ENCODE data around the gene PCBP3. TPM values are rescaled to one million over a fixed set of nuclear protein-coding genes. Genes with fewer than 3 reads are reported as not detected.

PCBP3 gene
- total and polyA plus RNA-seq, 12 donors = 1.7 to 15.8 (median 4.7) TPM

DNA sequence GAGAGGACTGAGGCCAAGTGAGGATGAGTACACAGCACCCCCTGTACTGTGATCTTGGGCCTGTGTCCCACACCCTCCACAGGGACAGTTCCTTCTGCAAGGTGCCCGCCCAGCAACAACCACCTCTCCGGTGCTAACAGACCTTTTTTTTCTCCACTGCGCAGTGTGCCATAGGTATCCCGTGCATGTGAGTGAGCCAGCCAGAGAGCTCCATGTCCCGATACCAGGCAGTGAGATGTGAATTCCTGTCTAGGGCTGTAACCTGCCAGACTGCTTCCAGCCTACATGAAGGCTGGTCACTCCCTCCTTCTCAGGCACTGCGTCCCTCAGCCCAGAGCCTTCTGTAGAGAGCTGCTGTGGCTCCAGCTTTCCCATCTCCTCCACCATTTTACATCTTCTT, 56.9 kb downstream of the PCBP3 start:
- no peaks in the 10 kb centered on the region for H3K36me3 ChIP-seq (replicated peaks in 1 of 2)
- H3K27me3 ChIP-seq = no peaks in the 10 kb centered on the region
- no peak overlapping the region for H3K4me3 ChIP-seq
- 91 to 95% (median 92%) methylated on average over 6 of the region's 6 CpGs for WGBS, 4 donors
- TF ChIP-seq CTCF (IDR thresholded peaks at IDR 0.05) (no peak), POLR2A (IDR thresholded peaks at IDR 0.05) (no peak)
- H3K27ac ChIP-seq = no peak overlapping the region
- H3K4me1 ChIP-seq (replicated peaks in 1 of 2) = no peaks in the 10 kb centered on the region
- no peak for DNase-seq
- H3K9me3 ChIP-seq (replicated peaks in 1 of 3) = no peaks in the 10 kb centered on the region
- intact Hi-C loops (cut with DNase I) = no loop called here

- Histone ChIP-seq H3K36me3 (replicated peaks in 1 of 2) (no peaks in the 10 kb centered on the region), H3K4me1 (replicated peaks in 1 of 2) (no peaks in the 10 kb centered on the region), H3K4me3 (no peak overlapping the region), H3K27ac (no peak overlapping the region), H3K27me3 (no peaks in the 10 kb centered on the region), H3K9me3 (replicated peaks in 1 of 3) (no peaks in the 10 kb centered on the region)
- DNase-seq = no peak
- no peak for TF ChIP-seq CTCF (IDR thresholded peaks at IDR 0.05)
- TF ChIP-seq POLR2A (IDR thresholded peaks at IDR 0.05) = no peak
- intact Hi-C loops (cut with DNase I) = no loop called here
- WGBS, 4 donors = 78 to 86% (median 80%) methylated on average over 11 to 13 of the region's 13 CpGs
Measured at GRCh38 chr21:45704311-45705108, 61.0 kb downstream of the PCBP3 start.

GRCh38 chr21:45706299-45706698, 62.8 kb downstream of the PCBP3 start:
- H3K4me3 ChIP-seq = no peak overlapping the region
- 63 to 87% (median 73%) methylated on average over 1 of the region's 1 CpG for WGBS, 4 donors

GRCh38 chr21:45709173-45709572, 65.6 kb downstream of the PCBP3 start:
- 83 to 88% (median 83%) methylated on average over 7 of the region's 7 CpGs for WGBS, 4 donors
- Histone ChIP-seq H3K4me3 (no peak overlapping the region), H3K36me3 (replicated peaks in 1 of 2) (no peaks in the 10 kb centered on the region), H3K27ac (no peak overlapping the region), H3K27me3 (no peaks in the 10 kb centered on the region), H3K4me1 (replicated peaks in 1 of 2) (no peaks in the 10 kb centered on the region), H3K9me3 (replicated peaks in 1 of 3) (no peaks in the 10 kb centered on the region)
- no peak for DNase-seq
- TF ChIP-seq CTCF (IDR thresholded peaks at IDR 0.05) = no peak
- TF ChIP-seq POLR2A (IDR thresholded peaks at IDR 0.05) = no peak
- intact Hi-C loops (cut with DNase I) = no loop called here

More at GRCh38 chr21:45706299-45706698, 62.8 kb downstream of the PCBP3 start:
- DNase-seq = no peak
- Histone ChIP-seq H3K27me3 (no peaks in the 10 kb centered on the region), H3K36me3 (replicated peaks in 1 of 2) (no peaks in the 10 kb centered on the region), H3K27ac (no peak overlapping the region), H3K9me3 (replicated peaks in 1 of 3) (no peaks in the 10 kb centered on the region), H3K4me1 (replicated peaks in 1 of 2) (no peaks in the 10 kb centered on the region)
- intact Hi-C loops (cut with DNase I) = no loop called here
- no peak for TF ChIP-seq CTCF (IDR thresholded peaks at IDR 0.05)
- TF ChIP-seq POLR2A (IDR thresholded peaks at IDR 0.05) = no peak
